Transverse colon (tissue), 4 donors: ENCODE data around the gene THBS3. TPM values are rescaled to one million over a fixed set of nuclear protein-coding genes. Genes with fewer than 3 reads are reported as not detected.

ENCODE experiments used
- DNase-seq: peaks from one replicate; pipeline ENCODE4 v3.0.0-alpha.2; 2019
- H3K27ac ChIP-seq, 4 donors: fragments of 200-600 bp; sonication (generic); 2 replicates each; pipeline ENCODE4 v1.5.1; 2016 to 2018; ENCODE audit warnings: inconsistent platforms in 4 of 4
- H3K27me3 ChIP-seq: fragments of 200-600 bp; sonication (generic); 2 replicates; pipeline ENCODE4 v1.5.1; 2017; ENCODE audit warnings: inconsistent platforms
- H3K36me3 ChIP-seq, 4 donors: fragments of 200-600 bp; sonication (generic); 2 replicates each; pipeline ENCODE4 v1.5.1; 2017 to 2019; ENCODE audit warnings: inconsistent platforms in 4 of 4
- H3K4me1 ChIP-seq, 4 donors: fragments of 200-600 bp; sonication (generic); 2 replicates each; pipeline ENCODE4 v1.5.1; 2017 to 2020; ENCODE audit warnings: inconsistent platforms in 4 of 4
- H3K4me3 ChIP-seq, 4 donors: fragments of 200-600 bp; sonication (generic); 1 replicate in 1 of 4; 2 replicates in 3 of 4; pipeline versions ENCODE4 v1.5.1 to v1.6.1; 2017 to 2019; ENCODE audit warnings: inconsistent platforms in 4 of 4
- H3K9me3 ChIP-seq, 2 donors: fragments of 200-600 bp; sonication (generic); 2 replicates each; pipeline ENCODE4 v1.5.1; 2017 to 2019; ENCODE audit warnings: inconsistent platforms in 2 of 2
- EP300 ChIP-seq: sonication (generic); formaldehyde crosslinking; IDR thresholded peaks from one replicate; pipeline ENCODE4 v1.6.1; 2017; ENCODE audit warnings: antibody characterized with exemption, low read depth
- POLR2A ChIP-seq: fragments of 450-650 bp; IDR thresholded peaks from one replicate; pipeline ENCODE4 v1.6.1; 2016; ENCODE audit warnings: antibody characterized with exemption, mild to moderate bottlenecking, moderate library complexity
- POLR2AphosphoS5 ChIP-seq, 3 donors: sonication (generic); formaldehyde crosslinking; IDR thresholded peaks; one replicate each; pipeline ENCODE4 v1.6.1; 2016; ENCODE audit warnings: antibody characterized with exemption in 3 of 3
- WGBS, 2 donors: methylation state at CpG; one replicate each; pipeline ENCODE4 v1.1.5; 2018; ENCODE audit warnings: low coverage in 1 of 2; 5-methylcytosine and 5-hydroxymethylcytosine counted together
- in situ Hi-C, 4 donors: fragments of 200-750 bp; cut with MboI; loops; one replicate each; pipeline versions ENCODE4 v1.15.0 to v1.15.1; 2017; ENCODE audit warnings: low sequenced_read_pairs in 3 of 4, low pct_ligation_motif_present in 1 of 4, low pct_unique_long_range_greater_than_20kb in 1 of 4
- intact Hi-C: fragments of 100-400 bp; cut with DNase I; formaldehyde crosslinking; loops from one replicate; pipeline ENCODE4 v1.15.1; 2023; ENCODE audit warnings: low total_unique reads
- total RNA-seq, 4 donors: library from RNA; depleted of rRNA; stranded (reverse); fragments of >200 nt; gene quantifications; one replicate each; pipeline ENCODE4 v1.1.0, GENCODE V29; 2016
- TF ChIP-seq, protein P1 (sequence below), 5 experiments: fragments of 200-600 bp in 3 of 5; fragments of 450-650 bp in 2 of 5; sonication (generic) in 3 of 5; IDR thresholded peaks; 1 replicate in 2 of 5; 2 replicates in 3 of 5; pipeline ENCODE4 v1.5.1; 2016 to 2017; ENCODE audit warnings: antibody characterized with exemption in 5 of 5, inconsistent platforms in 3 of 5, mild to moderate bottlenecking in 2 of 5, moderate library complexity in 1 of 5

THBS3 gene
- total RNA-seq, 4 donors from 2014 or later, result 19.2 to 37.8 (median 27.0) TPM

GRCh38 chr1:155254714-155255242, 47.1 kb upstream of the THBS3 start:
- in situ Hi-C loops, result loop anchor here in 3 of 4 donors (10.0 to 25.0 kb wide), 2 partner anchors 60 to 333 kb away; no protein-coding TSS in a partner anchor
- peak overlapping the region; percentile 57 to 98 (median 79) for H3K4me3 ChIP-seq
- TF ChIP-seq, protein P1, sequence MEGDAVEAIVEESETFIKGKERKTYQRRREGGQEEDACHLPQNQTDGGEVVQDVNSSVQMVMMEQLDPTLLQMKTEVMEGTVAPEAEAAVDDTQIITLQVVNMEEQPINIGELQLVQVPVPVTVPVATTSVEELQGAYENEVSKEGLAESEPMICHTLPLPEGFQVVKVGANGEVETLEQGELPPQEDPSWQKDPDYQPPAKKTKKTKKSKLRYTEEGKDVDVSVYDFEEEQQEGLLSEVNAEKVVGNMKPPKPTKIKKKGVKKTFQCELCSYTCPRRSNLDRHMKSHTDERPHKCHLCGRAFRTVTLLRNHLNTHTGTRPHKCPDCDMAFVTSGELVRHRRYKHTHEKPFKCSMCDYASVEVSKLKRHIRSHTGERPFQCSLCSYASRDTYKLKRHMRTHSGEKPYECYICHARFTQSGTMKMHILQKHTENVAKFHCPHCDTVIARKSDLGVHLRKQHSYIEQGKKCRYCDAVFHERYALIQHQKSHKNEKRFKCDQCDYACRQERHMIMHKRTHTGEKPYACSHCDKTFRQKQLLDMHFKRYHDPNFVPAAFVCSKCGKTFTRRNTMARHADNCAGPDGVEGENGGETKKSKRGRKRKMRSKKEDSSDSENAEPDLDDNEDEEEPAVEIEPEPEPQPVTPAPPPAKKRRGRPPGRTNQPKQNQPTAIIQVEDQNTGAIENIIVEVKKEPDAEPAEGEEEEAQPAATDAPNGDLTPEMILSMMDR (IDR thresholded peaks at IDR 0.05), result peak in 1 of 5 experiments; percentile 4
- TF ChIP-seq POLR2A (no peak), POLR2AphosphoS5 (IDR thresholded peaks at IDR 0.05) (no peak), EP300 (no peak)
- H3K9me3 ChIP-seq, result no peaks in the 10 kb centered on the region
- intact Hi-C loops, result loop anchor here (10.0 kb wide), 1 partner anchor 340 kb away; no protein-coding TSS in a partner anchor
- H3K27me3 ChIP-seq, result no peaks in the 10 kb centered on the region
- H3K4me1 ChIP-seq, result peaks cover 21 to 39% (median 28%) of the 10 kb centered on the region in 4 donors
- H3K27ac ChIP-seq, result peak overlapping the region; percentile 91 to 95 (median 92)
- peak; percentile 31 for DNase-seq
- 7% methylated on average over 28 of the region's 35 CpGs; no CpG with 5 or more reads in 1 of the 2 donors for WGBS, 2 donors
- H3K36me3 ChIP-seq, result no peaks in the 10 kb centered on the region

- Histone ChIP-seq H3K27me3 (no peaks in the 10 kb centered on the region), H3K4me1 (peaks cover 21 to 39% (median 28%) of the 10 kb centered on the region in 4 donors), H3K9me3 (no peaks in the 10 kb centered on the region), H3K27ac (peak overlapping the region; percentile 91 to 95 (median 92)), H3K36me3 (no peaks in the 10 kb centered on the region), H3K4me3 (peak overlapping the region; percentile 57 to 98 (median 79))
- intact Hi-C loops (loop anchor here (10.0 kb wide), 1 partner anchor 341 kb away; no protein-coding TSS in a partner anchor), in situ Hi-C loops (loop anchor here in 3 of 4 donors (10.0 to 25.0 kb wide), 2 partner anchors 61 to 333 kb away; no protein-coding TSS in a partner anchor)
- TF ChIP-seq EP300 (no peak), POLR2A (no peak), POLR2AphosphoS5 (IDR thresholded peaks at IDR 0.05) (no peak)
- TF ChIP-seq, protein P1 (IDR thresholded peaks at IDR 0.05), result no peak
- WGBS, 2 donors, result 48% methylated on average over 12 of the region's 12 CpGs; no CpG with 5 or more reads in 1 of the 2 donors
- DNase-seq, result no peak
These were observed 46.6 kb upstream of the THBS3 start for GRCh38 chr1:155254228-155254713.

DNA sequence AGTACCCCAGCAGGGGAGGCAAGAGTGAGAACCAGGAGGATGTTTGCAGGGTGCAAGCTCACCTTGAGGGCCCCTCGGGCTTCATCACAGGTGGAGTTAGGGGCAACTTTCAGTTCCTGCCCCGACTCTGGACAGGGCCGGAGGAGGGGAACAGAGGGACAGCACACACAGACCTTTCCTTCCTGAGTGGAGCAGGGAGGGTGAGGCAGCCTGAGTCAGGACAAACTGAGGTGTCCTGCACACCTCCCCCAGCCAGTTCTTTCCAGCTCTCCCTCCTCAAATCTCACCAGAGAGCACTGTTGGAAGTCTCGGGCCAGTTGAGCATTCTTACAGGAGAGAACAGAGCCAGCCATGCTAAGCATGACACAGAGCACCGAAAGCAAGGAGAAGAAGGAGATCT, 46.1 kb upstream of the THBS3 start:
- in situ Hi-C loops (loop anchor here in 3 of 4 donors (10.0 to 25.0 kb wide), 2 partner anchors 61 to 334 kb away; no protein-coding TSS in a partner anchor), intact Hi-C loops (loop anchor here (10.0 kb wide), 1 partner anchor 341 kb away; no protein-coding TSS in a partner anchor)

More for the DNA sequence above, 46.1 kb upstream of the THBS3 start:
- DNase-seq, result no peak
- peak overlapping the region in 2 of 4 donors; percentile 77 to 81 for H3K4me3 ChIP-seq
- no peaks in the 10 kb centered on the region for H3K27me3 ChIP-seq
- 74% methylated on average over 5 of the region's 5 CpGs; no CpG with 5 or more reads in 1 of the 2 donors for WGBS, 2 donors
- H3K4me1 ChIP-seq, result peaks cover 21 to 39% (median 28%) of the 10 kb centered on the region in 4 donors
- no peaks in the 10 kb centered on the region for H3K36me3 ChIP-seq
- H3K27ac ChIP-seq, result peak overlapping the region in 3 of 4 donors; percentile 91 to 95 (median 94)
- no peaks in the 10 kb centered on the region for H3K9me3 ChIP-seq
- no peak for TF ChIP-seq EP300
- TF ChIP-seq POLR2A, result no peak
- no peak for TF ChIP-seq POLR2AphosphoS5 (IDR thresholded peaks at IDR 0.05)
- TF ChIP-seq, protein P1 (IDR thresholded peaks at IDR 0.05), result no peak
